Loucy (cell line): ENCODE measurements around the gene ETV2.

Source experiments
- H2AFZ ChIP-seq: fragments of 200-600 bp; sonication (generic); 2 replicates; pipeline ENCODE4 v1.6.0; 2016; ENCODE audit warnings: antibody characterized with exemption, mild to moderate bottlenecking, low read length, moderate library complexity
- H3F3A ChIP-seq: fragments of 200-600 bp; 2 replicates; pipeline ENCODE4 v1.6.0; 2016; ENCODE audit warnings: antibody characterized with exemption, low read depth, mild to moderate bottlenecking
- H3K27me3 ChIP-seq: fragments of 200-600 bp; sonication (generic); 2 replicates; pipeline ENCODE4 v1.6.1; 2014; ENCODE audit warnings: low read length, mild to moderate bottlenecking; ENCODE audit not compliant: insufficient read depth, poor library complexity, severe bottlenecking
- H3K36me3 ChIP-seq: fragments of 200-600 bp; sonication (generic); 2 replicates; pipeline ENCODE4 v1.6.1; 2016; ENCODE audit warnings: low read length; ENCODE audit not compliant: insufficient read depth
- H3K4me1 ChIP-seq: fragments of 200-600 bp; sonication (generic); 2 replicates; pipeline ENCODE4 v1.5.1; 2014; ENCODE audit warnings: low read length, mild to moderate bottlenecking; ENCODE audit not compliant: insufficient read depth, poor library complexity, severe bottlenecking
- H3K4me2 ChIP-seq: fragments of 200-600 bp; sonication (generic); 2 replicates; pipeline ENCODE4 v1.6.0; 2014; ENCODE audit warnings: antibody characterized with exemption, low read length, low read depth, mild to moderate bottlenecking; ENCODE audit not compliant: poor library complexity, severe bottlenecking
- H3K4me3 ChIP-seq: fragments of 200-600 bp; sonication (generic); 2 replicates; pipeline ENCODE4 v1.5.1; 2014; ENCODE audit warnings: low read length, mild to moderate bottlenecking, mixed read lengths; ENCODE audit not compliant: poor library complexity, severe bottlenecking
- H3K79me2 ChIP-seq: fragments of 200-600 bp; sonication (generic); 2 replicates; pipeline ENCODE4 v1.6.1; 2014; ENCODE audit warnings: low read length; ENCODE audit not compliant: insufficient read depth
- H3K9ac ChIP-seq: fragments of 200-600 bp; sonication (generic); 2 replicates; pipeline ENCODE4 v1.6.0; 2014; ENCODE audit warnings: mild to moderate bottlenecking, low read depth, low read length, moderate library complexity; ENCODE audit not compliant: poor library complexity, severe bottlenecking
- H3K9me2 ChIP-seq: fragments of 200-600 bp; sonication (generic); replicated peaks from 2 replicates; pipeline ENCODE4 v1.6.1; 2016; ENCODE audit warnings: low read depth, low read length, mixed read lengths
- H3K9me3 ChIP-seq: fragments of 200-600 bp; sonication (generic); 2 replicates; pipeline ENCODE4 v1.6.1; 2014; ENCODE audit warnings: mild to moderate bottlenecking, antibody characterized with exemption, low read length, low read depth; ENCODE audit not compliant: insufficient read depth
- H4K20me1 ChIP-seq: fragments of 200-600 bp; sonication (generic); 2 replicates; pipeline ENCODE4 v1.6.0; 2014; ENCODE audit warnings: antibody characterized with exemption, low read length, mild to moderate bottlenecking; ENCODE audit not compliant: insufficient read depth, poor library complexity, severe bottlenecking
- CTCF ChIP-seq: fragments of 200-600 bp; sonication (generic); conservative IDR thresholded peaks from 2 replicates; pipeline ENCODE4 v1.5.1; 2014; ENCODE audit warnings: mild to moderate bottlenecking, antibody characterized with exemption, low read length
- EZH2phosphoT487 ChIP-seq: fragments of 200-600 bp; IDR thresholded peaks from 2 replicates; pipeline ENCODE4 v1.6.1; 2018; ENCODE audit warnings: antibody characterized with exemption, mild to moderate bottlenecking, moderate library complexity, borderline replicate concordance

Gene ETV2

GRCh38 chr19:35637165-35637564 is 4.4 kb upstream of the ETV2 start:
- Histone ChIP-seq H3K9me2 (no peaks in the 10 kb centered on the region), H2AFZ (no peak overlapping the region), H3K9me3 (no peaks in the 10 kb centered on the region), H3K79me2 (no peaks in the 10 kb centered on the region), H3K36me3 (peaks cover 42% of the 10 kb centered on the region; the same call in 1 of the 2 replicates), H3K9ac (no peak overlapping the region), H3K4me3 (no peak overlapping the region), H3K4me2 (no peak overlapping the region), H4K20me1 (no peaks in the 10 kb centered on the region), H3F3A (no peaks in the 10 kb centered on the region), H3K4me1 (no peaks in the 10 kb centered on the region), H3K27me3 (no peaks in the 10 kb centered on the region)
- no peak for TF ChIP-seq CTCF

DNA sequence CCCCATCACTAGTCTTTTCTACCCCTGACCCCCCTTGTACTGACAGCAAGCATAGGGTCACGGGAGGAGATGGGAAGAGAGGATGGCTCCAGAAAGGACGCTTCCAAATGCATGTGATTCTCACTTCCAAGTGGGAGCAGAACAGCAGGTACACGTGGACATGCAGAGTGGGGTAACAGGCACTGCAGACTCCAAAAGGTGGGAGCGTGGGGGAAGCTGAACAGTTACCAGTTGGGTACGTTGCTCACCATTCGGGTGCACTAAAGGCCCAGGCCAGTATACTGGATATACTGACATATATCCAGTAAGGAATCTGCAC is 2.3 kb upstream of the ETV2 start:
- peaks cover 23% of the 10 kb centered on the region; the same call in 1 of the 2 replicates for H3K36me3 ChIP-seq
- no peak overlapping the region for H3K9ac ChIP-seq
- TF ChIP-seq EZH2phosphoT487: no peak
- TF ChIP-seq CTCF: no peak
- H3K79me2 ChIP-seq: no peaks in the 10 kb centered on the region
- no peaks in the 10 kb centered on the region for H3K9me2 ChIP-seq
- H2AFZ ChIP-seq: no peak overlapping the region
- H3K4me3 ChIP-seq: no peak overlapping the region
- H3K4me2 ChIP-seq: no peak overlapping the region
- no peaks in the 10 kb centered on the region for H3F3A ChIP-seq
- no peaks in the 10 kb centered on the region for H3K9me3 ChIP-seq
- H3K27me3 ChIP-seq: no peaks in the 10 kb centered on the region
- peaks cover 12% of the 10 kb centered on the region for H3K4me1 ChIP-seq
- no peaks in the 10 kb centered on the region for H4K20me1 ChIP-seq

GRCh38 chr19:35639863-35640262 is 1.7 kb upstream of the ETV2 start:
- Histone ChIP-seq H3K79me2 (no peaks in the 10 kb centered on the region), H3K36me3 (peaks cover 21% of the 10 kb centered on the region; the same call in 1 of the 2 replicates), H4K20me1 (no peaks in the 10 kb centered on the region), H3F3A (0 out of 2 replicates have a peak, but pooled peaks cover 2% of the 10 kb centered on the region), H3K4me3 (no peak overlapping the region), H3K27me3 (no peaks in the 10 kb centered on the region), H3K9me3 (no peaks in the 10 kb centered on the region), H3K9me2 (no peaks in the 10 kb centered on the region), H3K4me2 (no peak overlapping the region), H2AFZ (no peak overlapping the region), H3K4me1 (peaks cover 17% of the 10 kb centered on the region), H3K9ac (no peak overlapping the region)
- TF ChIP-seq CTCF (no peak), EZH2phosphoT487 (no peak)
